GM12892 (cell line): Measurements from ENCODE around the gene MANEA.

Experiments
- POLR2A ChIP-seq: IDR thresholded peaks from 2 replicates; pipeline ENCODE4 v1.6.1; 2011; ENCODE audit warnings: low read depth, low read length, control low read depth
- TAF1 ChIP-seq: IDR thresholded peaks from 2 replicates; pipeline ENCODE4 v1.6.1; 2011; ENCODE audit warnings: low read depth, mild to moderate bottlenecking, control low read depth, low read length, borderline replicate concordance

DNA sequence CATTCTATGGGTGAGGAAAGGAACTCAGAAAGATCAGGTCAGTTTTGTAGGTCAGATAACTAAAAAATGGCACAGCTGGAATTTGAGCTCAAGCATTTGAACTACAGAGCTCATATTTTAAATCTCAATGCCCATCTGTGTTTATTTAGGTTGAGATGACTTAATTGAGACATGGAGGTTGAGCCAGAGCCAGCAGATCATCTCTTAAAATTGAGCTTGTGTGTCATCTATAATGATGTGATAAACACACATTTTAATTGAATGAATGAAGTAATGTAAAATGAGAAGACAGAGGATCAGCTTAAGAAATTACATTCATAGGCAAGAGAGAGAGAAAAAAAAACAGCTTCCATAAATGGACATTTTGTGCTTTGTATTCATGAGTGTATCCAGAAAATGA is 3.7 kb downstream of the MANEA start:
- TF ChIP-seq TAF1 (no peak), POLR2A (no peak)
